HL-60 (cell line): ENCODE results near the gene CCDC92.

Experiments
- DNase-seq, 2 experiments: peaks; one replicate each; pipeline ENCODE4 v3.0.0-alpha.2; 2010 to 2020; ENCODE audit warnings: low read depth in 1 of 2, low spot score in 1 of 2
- H3K27ac ChIP-seq: fragments of 250-450 bp; sonication (Bioruptor Pico); replicated peaks from 2 replicates; pipeline ENCODE4 v1.5.1; 2020; ENCODE audit warnings: mild to moderate bottlenecking, moderate library complexity
- H3K27me3 ChIP-seq: fragments of 250-450 bp; sonication (Bioruptor Pico); 2 replicates; pipeline ENCODE4 v1.5.1; 2021; ENCODE audit warnings: mild to moderate bottlenecking, moderate library complexity; ENCODE audit not compliant: insufficient read depth, poor library complexity, severe bottlenecking
- H3K4me3 ChIP-seq: replicated peaks from 2 replicates; pipeline ENCODE4 v1.5.1; 2011; ENCODE audit warnings: mild to moderate bottlenecking, control low read depth, low read length; ENCODE audit not compliant: insufficient read depth
- CTCF ChIP-seq: IDR thresholded peaks from one replicate; pipeline ENCODE4 v1.5.1; 2011; ENCODE audit warnings: low read length, control low read depth, inconsistent platforms; ENCODE audit not compliant: insufficient read depth
- GABPA ChIP-seq: IDR thresholded peaks from 2 replicates; pipeline ENCODE4 v1.6.1; 2012; ENCODE audit warnings: low read depth
- POLR2AphosphoS5 ChIP-seq: IDR thresholded peaks from 2 replicates; pipeline ENCODE4 v1.6.1; 2012; ENCODE audit warnings: low read depth
- REST ChIP-seq: IDR thresholded peaks from 2 replicates; pipeline ENCODE4 v1.6.1; 2012; ENCODE audit warnings: low read depth; ENCODE audit not compliant: insufficient replicate concordance
- SPI1 ChIP-seq: IDR thresholded peaks from 2 replicates; pipeline ENCODE4 v1.6.1; 2012; ENCODE audit warnings: low read depth, mild to moderate bottlenecking, borderline replicate concordance

The CCDC92 gene

GRCh38 chr12:124010687-124011086 lies 38.1 kb upstream of the CCDC92 start:
- no peak for TF ChIP-seq GABPA
- TF ChIP-seq CTCF = no peak
- TF ChIP-seq SPI1 = no peak
- TF ChIP-seq REST = no peak
- TF ChIP-seq POLR2AphosphoS5 = no peak
- Histone ChIP-seq H3K27ac (no peak overlapping the region), H3K4me3 (no peak overlapping the region), H3K27me3 (peaks cover 2% of the 10 kb centered on the region)
- DNase-seq = no peak

GRCh38 chr12:124009781-124010180 lies 37.1 kb upstream of the CCDC92 start:
- TF ChIP-seq REST (no peak), POLR2AphosphoS5 (no peak), SPI1 (no peak), GABPA (no peak), CTCF (no peak)
- H3K4me3 ChIP-seq = no peak overlapping the region
- H3K27me3 ChIP-seq = no peaks in the 10 kb centered on the region
- DNase-seq = no peak
- H3K27ac ChIP-seq = no peak overlapping the region

- DNase-seq = no peak
- Histone ChIP-seq H3K4me3 (no peak overlapping the region), H3K27me3 (no peaks in the 10 kb centered on the region), H3K27ac (no peak overlapping the region)
- TF ChIP-seq REST (no peak), CTCF (no peak), SPI1 (no peak), POLR2AphosphoS5 (no peak)
These were observed 36.0 kb upstream of the CCDC92 start for GRCh38 chr12:124008595-124008994.
